Trophoblast cell (in vitro differentiated cells and primary cell): ENCODE results near the gene WDR86.

Experiments
- DNase-seq, 2 donors: peaks; one replicate each; pipeline ENCODE4 v3.0.0-alpha.2; 2016
- H2AFZ ChIP-seq: 2 replicates; pipeline ENCODE4 v1.6.1; 2013; ENCODE audit warnings: low read length, moderate library complexity, mild to moderate bottlenecking; ENCODE audit not compliant: insufficient read depth, poor library complexity
- H2AK5ac ChIP-seq: 2 replicates; pipeline ENCODE4 v1.6.1; 2013; ENCODE audit warnings: mild to moderate bottlenecking, low read length
- H2BK120ac ChIP-seq: 2 replicates; pipeline ENCODE4 v1.6.1; 2013; ENCODE audit warnings: low read length, mild to moderate bottlenecking, moderate library complexity; ENCODE audit not compliant: insufficient read depth, poor library complexity
- H2BK12ac ChIP-seq: 2 replicates; pipeline ENCODE4 v1.6.1; 2013; ENCODE audit warnings: mild to moderate bottlenecking, low read length, moderate library complexity
- H2BK5ac ChIP-seq: 2 replicates; pipeline ENCODE4 v1.6.1; 2013; ENCODE audit warnings: low read length, low read depth, moderate library complexity, mild to moderate bottlenecking; ENCODE audit not compliant: poor library complexity
- H3K14ac ChIP-seq: 2 replicates; pipeline ENCODE4 v1.6.1; 2013; ENCODE audit warnings: mild to moderate bottlenecking, low read length
- H3K18ac ChIP-seq: 2 replicates; pipeline ENCODE4 v1.6.1; 2013; ENCODE audit warnings: mild to moderate bottlenecking, low read length
- H3K23ac ChIP-seq: 2 replicates; pipeline ENCODE4 v1.6.1; 2013; ENCODE audit warnings: low read length
- H3K27ac ChIP-seq: 2 replicates; pipeline ENCODE4 v1.5.1; 2013; ENCODE audit warnings: low read depth, mild to moderate bottlenecking, inconsistent platforms, low read length, moderate library complexity
- H3K27me3 ChIP-seq: 2 replicates; pipeline ENCODE4 v1.6.1; 2013; ENCODE audit warnings: inconsistent platforms, mild to moderate bottlenecking, low read length, moderate library complexity; ENCODE audit not compliant: insufficient read depth
- H3K36me3 ChIP-seq, 2 experiments: 1 replicate in 1 of 2; 2 replicates in 1 of 2; pipeline ENCODE4 v1.6.1; 2013; ENCODE audit warnings: low read length in 2 of 2, mild to moderate bottlenecking in 2 of 2, moderate library complexity in 1 of 2; ENCODE audit not compliant: insufficient read depth in 2 of 2, control insufficient read depth in 1 of 2
- H3K4ac ChIP-seq: 2 replicates; pipeline ENCODE4 v1.6.1; 2013; ENCODE audit warnings: low read depth, mild to moderate bottlenecking, low read length, moderate library complexity
- H3K4me1 ChIP-seq, 2 experiments: 1 replicate in 1 of 2; 2 replicates in 1 of 2; pipeline ENCODE4 v1.6.1; 2013; ENCODE audit warnings: low read length in 2 of 2, mild to moderate bottlenecking in 2 of 2, moderate library complexity in 1 of 2; ENCODE audit not compliant: insufficient read depth in 2 of 2, control insufficient read depth in 1 of 2
- H3K4me2 ChIP-seq: 2 replicates; pipeline ENCODE4 v1.6.1; 2013; ENCODE audit warnings: inconsistent platforms, mild to moderate bottlenecking, low read length, moderate library complexity
- H3K4me3 ChIP-seq: 2 replicates; pipeline ENCODE4 v1.5.1; 2013; ENCODE audit warnings: mild to moderate bottlenecking, low read depth, low read length, inconsistent platforms
- H3K79me1 ChIP-seq: one replicate; pipeline ENCODE4 v1.6.1; 2013; ENCODE audit warnings: low read length
- H3K79me2 ChIP-seq: 2 replicates; pipeline ENCODE4 v1.6.1; 2013; ENCODE audit warnings: low read length, mild to moderate bottlenecking; ENCODE audit not compliant: control insufficient read depth, insufficient read depth, poor library complexity
- H3K9ac ChIP-seq: 2 replicates; pipeline ENCODE4 v1.6.1; 2013; ENCODE audit warnings: mild to moderate bottlenecking, low read length
- H3K9me3 ChIP-seq: 2 replicates; pipeline ENCODE4 v1.6.1; 2013; ENCODE audit warnings: low read depth, mild to moderate bottlenecking, control low read depth, inconsistent platforms, low read length; ENCODE audit not compliant: insufficient read depth
- H4K12ac ChIP-seq: 2 replicates; pipeline ENCODE4 v1.6.1; 2013; ENCODE audit warnings: low read depth, mild to moderate bottlenecking, low read length, moderate library complexity
- H4K8ac ChIP-seq: 2 replicates; pipeline ENCODE4 v1.6.1; 2013; ENCODE audit warnings: low read depth, mild to moderate bottlenecking, low read length, moderate library complexity
- H4K91ac ChIP-seq: one replicate; pipeline ENCODE4 v1.6.1; 2013; ENCODE audit warnings: low read depth, mild to moderate bottlenecking, low read length, moderate library complexity
- WGBS: extraction: QIAGEN DNeasy Blood & Tissue Kit; methylation state at CpG from one replicate; pipeline ENCODE4 v1.1.7; 2013; ENCODE audit warnings: missing lambda C conversion rate; ENCODE audit not compliant: insufficient read length, insufficient coverage; ENCODE audit errors: extremely low coverage; 5-methylcytosine and 5-hydroxymethylcytosine counted together

WDR86 gene

DNA sequence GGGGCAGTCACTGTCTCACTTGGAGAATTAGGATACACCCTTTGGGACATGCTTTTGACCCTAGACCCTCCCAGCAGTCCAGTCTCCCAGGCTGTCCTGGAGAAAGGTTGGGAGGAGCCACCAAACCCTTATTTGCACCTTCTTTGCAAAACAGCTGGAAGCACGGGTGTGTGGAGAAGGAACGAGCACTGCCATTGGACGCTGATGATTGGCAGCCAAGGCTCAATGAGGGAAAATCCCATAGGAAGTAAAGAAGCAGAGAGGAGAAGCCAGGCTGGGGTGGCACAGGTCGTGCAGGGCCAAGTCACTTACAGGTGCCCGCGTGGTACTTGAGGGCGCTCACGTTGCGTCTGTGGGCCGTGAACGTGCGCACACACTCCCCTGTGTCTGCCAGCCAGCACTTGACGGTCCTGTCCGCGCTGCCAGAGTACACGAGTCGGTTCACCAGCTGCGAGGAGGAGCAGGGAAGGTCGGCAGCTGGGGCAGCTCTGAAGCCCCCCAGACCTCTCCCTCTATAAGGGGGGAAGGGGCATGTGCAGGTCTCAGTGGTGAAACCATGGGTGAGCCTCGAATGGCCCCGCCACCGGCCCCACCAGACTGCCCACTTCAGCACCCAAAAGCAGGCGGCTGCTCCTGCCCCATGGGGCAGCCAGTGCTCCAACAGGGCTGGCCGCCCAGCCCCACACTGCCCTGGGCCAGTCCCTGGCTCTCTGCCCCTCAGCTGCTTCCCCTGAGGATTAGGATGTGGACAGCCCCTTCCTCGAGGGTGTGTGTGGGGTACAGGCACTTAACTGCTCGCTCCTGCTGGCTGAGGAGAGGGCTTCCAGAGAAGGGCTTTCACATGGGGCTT lies 24.8 kb downstream of the WDR86 start:
- H3K14ac ChIP-seq, result no peak overlapping the region
- H3K27ac ChIP-seq, result no peak overlapping the region
- DNase-seq, result no peak
- H3K79me1 ChIP-seq, result no peaks in the 10 kb centered on the region
- H3K4me2 ChIP-seq, result no peak overlapping the region
- H3K4ac ChIP-seq, result no peak overlapping the region
- no peaks in the 10 kb centered on the region for H3K79me2 ChIP-seq
- H3K4me1 ChIP-seq, result peaks cover 9 to 11% of the 10 kb centered on the region in 2 experiments
- no peak overlapping the region for H4K8ac ChIP-seq
- H2BK120ac ChIP-seq, result no peak overlapping the region
- H2AFZ ChIP-seq, result no peak overlapping the region
- WGBS, result no CpG with 5 or more reads among the region's 26 CpGs
- peaks cover 5 to 8% of the 10 kb centered on the region in 2 experiments for H3K36me3 ChIP-seq
- H3K27me3 ChIP-seq, result peaks cover 10% of the 10 kb centered on the region
- H3K4me3 ChIP-seq, result no peak overlapping the region
- H3K9ac ChIP-seq, result no peak overlapping the region
- no peak overlapping the region for H2AK5ac ChIP-seq
- peaks cover 2% of the 10 kb centered on the region for H3K9me3 ChIP-seq
- H4K91ac ChIP-seq, result no peak overlapping the region
- no peak overlapping the region for H2BK12ac ChIP-seq
- H3K23ac ChIP-seq, result no peak overlapping the region
- H3K18ac ChIP-seq, result no peak overlapping the region
- no peak overlapping the region for H2BK5ac ChIP-seq
- no peak overlapping the region for H4K12ac ChIP-seq

DNA sequence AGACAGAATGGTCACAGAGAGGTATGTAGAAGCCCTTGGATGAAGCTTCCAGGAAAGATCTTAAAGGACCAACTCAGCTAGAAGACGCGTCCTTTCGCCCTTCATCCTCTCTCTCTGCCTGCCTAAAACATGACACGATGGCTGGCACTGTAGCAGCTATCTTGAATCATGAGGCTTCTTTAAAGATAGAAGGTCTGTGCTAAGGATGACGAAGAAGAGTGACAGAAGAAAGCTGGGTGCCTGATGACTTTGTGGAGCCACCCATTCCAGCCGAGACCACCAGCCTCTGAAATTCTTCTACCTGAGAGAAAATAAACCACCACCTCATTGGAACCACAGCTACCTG lies 25.5 kb downstream of the WDR86 start:
- Histone ChIP-seq H3K18ac (no peak overlapping the region), H3K27me3 (peaks cover 10% of the 10 kb centered on the region), H3K9me3 (peaks cover 2% of the 10 kb centered on the region), H3K27ac (no peak overlapping the region), H2BK5ac (no peak overlapping the region), H2BK120ac (no peak overlapping the region), H3K4ac (no peak overlapping the region), H4K8ac (no peak overlapping the region), H4K12ac (no peak overlapping the region), H2AK5ac (no peak overlapping the region), H3K14ac (no peak overlapping the region), H4K91ac (no peak overlapping the region), H2AFZ (no peak overlapping the region), H3K4me3 (no peak overlapping the region), H3K36me3 (peaks cover 8 to 9% of the 10 kb centered on the region in 2 experiments), H2BK12ac (no peak overlapping the region), H3K9ac (no peak overlapping the region), H3K23ac (no peak overlapping the region), H3K79me2 (no peaks in the 10 kb centered on the region), H3K79me1 (no peaks in the 10 kb centered on the region), H3K4me1 (peaks cover 9 to 11% of the 10 kb centered on the region in 2 experiments), H3K4me2 (no peak overlapping the region)
- no peak for DNase-seq
- no CpG with 5 or more reads among the region's 6 CpGs for WGBS

DNA sequence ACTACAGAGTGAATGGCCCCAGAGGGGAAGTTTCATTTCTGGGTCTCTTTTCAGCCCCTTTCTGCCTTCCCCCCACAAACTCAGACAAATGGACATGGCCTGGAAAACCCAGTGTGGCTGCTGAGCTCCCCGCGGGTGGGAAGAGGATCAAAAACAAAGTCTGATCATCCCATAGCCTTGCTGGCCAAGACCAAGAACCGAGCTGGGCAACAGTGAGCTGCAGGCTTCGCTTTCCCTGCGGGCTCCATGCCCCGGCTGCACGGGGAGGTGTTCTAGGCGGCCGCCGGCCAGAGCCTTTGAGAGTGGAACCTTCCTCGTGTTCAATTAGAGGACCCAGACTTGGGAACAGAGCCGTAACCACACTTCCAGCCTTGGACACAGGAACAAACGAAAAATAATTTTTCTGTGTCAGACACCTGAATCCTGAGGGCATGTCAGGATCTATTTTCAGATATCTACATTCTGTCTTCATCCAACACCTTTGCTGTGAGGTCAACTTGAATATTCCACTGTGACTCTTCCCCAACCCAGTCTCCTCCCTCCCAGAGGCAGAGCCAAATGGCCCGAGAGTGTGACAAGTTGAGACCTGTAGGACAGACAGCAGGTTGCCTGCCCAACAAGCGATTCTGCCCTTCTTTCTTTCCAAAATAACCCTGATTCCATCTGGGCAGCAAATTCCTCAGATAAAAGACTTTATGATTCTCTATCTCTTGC lies 26.0 kb downstream of the WDR86 start:
- H2AFZ ChIP-seq, result no peak overlapping the region
- H3K4ac ChIP-seq, result no peak overlapping the region
- no peak overlapping the region for H2BK12ac ChIP-seq
- H3K4me1 ChIP-seq, result peaks cover 9 to 11% of the 10 kb centered on the region in 2 experiments
- no peak overlapping the region for H4K8ac ChIP-seq
- no peak overlapping the region for H3K4me2 ChIP-seq
- H2AK5ac ChIP-seq, result no peak overlapping the region
- H3K23ac ChIP-seq, result no peak overlapping the region
- H3K27ac ChIP-seq, result no peak overlapping the region
- peaks cover 2% of the 10 kb centered on the region for H3K9me3 ChIP-seq
- no peak overlapping the region for H3K18ac ChIP-seq
- H2BK120ac ChIP-seq, result no peak overlapping the region
- no peak overlapping the region for H2BK5ac ChIP-seq
- H3K14ac ChIP-seq, result no peak overlapping the region
- WGBS, result no CpG with 5 or more reads among the region's 15 CpGs
- H4K12ac ChIP-seq, result no peak overlapping the region
- peaks cover 10% of the 10 kb centered on the region for H3K27me3 ChIP-seq
- no peaks in the 10 kb centered on the region for H3K79me1 ChIP-seq
- H4K91ac ChIP-seq, result no peak overlapping the region
- DNase-seq, result peak in 1 of 2 donors; percentile 31
- peaks cover 11 to 12% of the 10 kb centered on the region in 2 experiments for H3K36me3 ChIP-seq
- H3K4me3 ChIP-seq, result no peak overlapping the region
- no peaks in the 10 kb centered on the region for H3K79me2 ChIP-seq
- no peak overlapping the region for H3K9ac ChIP-seq

DNA sequence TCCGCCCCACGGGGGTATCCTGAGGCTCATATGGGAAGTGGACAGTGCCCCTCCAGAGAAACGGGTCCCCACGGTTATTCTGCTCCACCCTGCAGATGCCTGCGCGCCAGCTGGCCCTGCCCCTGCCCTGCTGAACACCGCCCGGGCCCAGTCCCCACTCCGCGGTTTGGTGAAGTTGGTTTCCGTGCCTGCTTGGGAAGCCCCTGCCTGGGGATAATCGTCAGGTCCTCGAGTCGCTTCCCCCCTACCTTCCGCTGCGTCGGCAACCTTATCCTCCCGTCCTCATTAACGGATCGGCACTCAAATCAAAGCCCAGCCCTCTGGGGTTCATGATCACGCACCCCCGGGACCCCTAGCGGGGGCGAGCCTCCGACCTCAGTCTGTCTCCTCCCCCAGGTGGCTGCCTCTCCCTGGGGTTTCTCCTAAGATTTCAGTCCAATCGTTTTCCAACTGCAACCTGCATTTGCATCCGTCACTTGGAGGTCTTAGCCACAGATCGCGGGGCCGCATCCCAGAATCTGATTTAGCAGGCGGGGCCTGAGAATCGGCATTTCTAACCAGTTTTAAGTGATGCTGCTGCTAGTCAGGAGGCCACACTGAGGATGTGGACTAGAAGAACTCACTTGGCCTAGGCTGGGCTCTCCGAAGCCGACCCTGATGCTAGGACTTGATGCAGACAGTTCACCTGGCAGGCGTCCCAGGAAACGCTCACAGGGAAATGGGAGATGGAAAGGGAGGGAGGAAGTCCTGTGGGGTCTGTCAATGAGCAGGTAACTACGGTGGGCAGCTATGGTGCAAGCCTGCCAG lies 27.6 kb downstream of the WDR86 start:
- Histone ChIP-seq H3K4ac (no peak overlapping the region), H3K36me3 (peaks cover 12 to 16% of the 10 kb centered on the region in 2 experiments), H3K79me2 (no peaks in the 10 kb centered on the region), H3K27ac (no peak overlapping the region), H4K12ac (no peak overlapping the region), H3K27me3 (peaks cover 10% of the 10 kb centered on the region), H4K8ac (no peak overlapping the region), H4K91ac (no peak overlapping the region), H3K4me3 (no peak overlapping the region), H3K9me3 (peaks cover 2% of the 10 kb centered on the region), H3K4me2 (peak overlapping the region; percentile 61), H3K4me1 (peaks cover 9 to 11% of the 10 kb centered on the region in 2 experiments), H3K18ac (no peak overlapping the region), H3K9ac (no peak overlapping the region), H3K23ac (no peak overlapping the region), H2BK5ac (no peak overlapping the region), H3K79me1 (no peaks in the 10 kb centered on the region), H2BK12ac (no peak overlapping the region), H2AK5ac (no peak overlapping the region), H2BK120ac (no peak overlapping the region), H2AFZ (no peak overlapping the region), H3K14ac (no peak overlapping the region)
- no peak for DNase-seq
- WGBS, result no CpG with 5 or more reads among the region's 37 CpGs
